Measurements from ENCODE around the gene OR4D2.

DNA sequence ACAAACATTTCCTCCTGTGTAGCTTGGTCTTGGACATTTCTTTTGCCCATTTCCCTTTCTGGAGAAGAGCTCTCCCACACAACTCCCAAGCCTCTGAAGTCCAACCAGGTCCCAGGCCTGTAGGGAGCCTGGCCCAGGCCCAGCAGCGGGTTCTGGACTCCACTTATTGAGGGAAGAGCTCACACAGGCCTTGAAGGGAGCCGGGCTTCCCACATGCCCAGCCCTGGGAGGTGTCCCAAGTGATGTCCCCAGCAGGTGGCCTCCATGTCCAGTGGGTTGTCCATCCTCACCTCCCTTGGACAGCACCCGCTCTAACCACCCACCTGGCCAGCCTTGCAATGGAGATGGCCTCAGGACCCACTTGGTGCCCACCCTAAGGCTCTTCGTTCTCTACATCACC, 19.8 kb downstream of the OR4D2 start:
- no peak for TF ChIP-seq POLR2A (IDR thresholded peaks at IDR 0.05)
- TF ChIP-seq, protein P1, sequence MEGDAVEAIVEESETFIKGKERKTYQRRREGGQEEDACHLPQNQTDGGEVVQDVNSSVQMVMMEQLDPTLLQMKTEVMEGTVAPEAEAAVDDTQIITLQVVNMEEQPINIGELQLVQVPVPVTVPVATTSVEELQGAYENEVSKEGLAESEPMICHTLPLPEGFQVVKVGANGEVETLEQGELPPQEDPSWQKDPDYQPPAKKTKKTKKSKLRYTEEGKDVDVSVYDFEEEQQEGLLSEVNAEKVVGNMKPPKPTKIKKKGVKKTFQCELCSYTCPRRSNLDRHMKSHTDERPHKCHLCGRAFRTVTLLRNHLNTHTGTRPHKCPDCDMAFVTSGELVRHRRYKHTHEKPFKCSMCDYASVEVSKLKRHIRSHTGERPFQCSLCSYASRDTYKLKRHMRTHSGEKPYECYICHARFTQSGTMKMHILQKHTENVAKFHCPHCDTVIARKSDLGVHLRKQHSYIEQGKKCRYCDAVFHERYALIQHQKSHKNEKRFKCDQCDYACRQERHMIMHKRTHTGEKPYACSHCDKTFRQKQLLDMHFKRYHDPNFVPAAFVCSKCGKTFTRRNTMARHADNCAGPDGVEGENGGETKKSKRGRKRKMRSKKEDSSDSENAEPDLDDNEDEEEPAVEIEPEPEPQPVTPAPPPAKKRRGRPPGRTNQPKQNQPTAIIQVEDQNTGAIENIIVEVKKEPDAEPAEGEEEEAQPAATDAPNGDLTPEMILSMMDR (IDR thresholded peaks at IDR 0.05): no peak
